NCI-H2171 treated with DMSO at 0.1 percent for 48 hours (cell line): Measurements from ENCODE around the gene RIC3.
A peak's percentile ranks its signal among the peaks of the same experiment; 100 is the strongest.
"Not testable (repeated sequence)": the region's sequence is repeated elsewhere in the genome, so short reads cannot be mapped to it uniquely, and the experiment has no call there.

ENCODE experiments used
- DNase-seq: peaks from one replicate; lab custom pipeline; 2025; lab: John Stamatoyannopoulos, UW

RIC3 gene

GRCh38 chr11:8190431-8190830, 21.6 kb upstream of the RIC3 start:
- no peak for DNase-seq

GRCh38 chr11:8186429-8186828, 17.6 kb upstream of the RIC3 start:
- DNase-seq: no peak

- DNase-seq: no peak
Observed at GRCh38 chr11:8183111-8183510, 14.3 kb upstream of the RIC3 start.

- no peak for DNase-seq
Observed at GRCh38 chr11:8180469-8180868, 11.6 kb upstream of the RIC3 start.

- no peak for DNase-seq
Observed at GRCh38 chr11:8178297-8178696, 9.5 kb upstream of the RIC3 start.

GRCh38 chr11:8177136-8177535, 8.3 kb upstream of the RIC3 start:
- peak; percentile 24 for DNase-seq

GRCh38 chr11:8167796-8168195, 1.0 kb downstream of the RIC3 start:
- DNase-seq: no peak

GRCh38 chr11:8164746-8165145, 4.1 kb downstream of the RIC3 start:
- DNase-seq: no peak

- not testable (repeated sequence) for DNase-seq
Observed at GRCh38 chr11:8161627-8162304, 7.1 kb downstream of the RIC3 start.

GRCh38 chr11:8156877-8157276, 11.9 kb downstream of the RIC3 start:
- DNase-seq: no peak

- no peak for DNase-seq
Observed at GRCh38 chr11:8149726-8150125, 19.1 kb downstream of the RIC3 start.

- DNase-seq: no peak
Observed at GRCh38 chr11:8138526-8138925, 30.3 kb downstream of the RIC3 start.

GRCh38 chr11:8127447-8127846, 41.4 kb downstream of the RIC3 start:
- no peak for DNase-seq

- no peak for DNase-seq
Observed at GRCh38 chr11:8126649-8127289, 42.1 kb downstream of the RIC3 start.

- DNase-seq: no peak
Observed at GRCh38 chr11:8122173-8122764, 46.6 kb downstream of the RIC3 start.

- DNase-seq: peak; percentile 11
Observed at GRCh38 chr11:8111636-8112035, 57.2 kb downstream of the RIC3 start.

GRCh38 chr11:8110396-8110795, 58.4 kb downstream of the RIC3 start:
- DNase-seq: peak; percentile 89

GRCh38 chr11:8109675-8110074, 59.1 kb downstream of the RIC3 start:
- DNase-seq: no peak

- no peak for DNase-seq
Observed at GRCh38 chr11:8108421-8108820, 60.4 kb downstream of the RIC3 start.

- no peak for DNase-seq
Observed at GRCh38 chr11:8107642-8108041, 61.2 kb downstream of the RIC3 start.

GRCh38 chr11:8106679-8107078, 62.1 kb downstream of the RIC3 start:
- no peak for DNase-seq

GRCh38 chr11:8105666-8106065, 63.2 kb downstream of the RIC3 start:
- no peak for DNase-seq

- DNase-seq: no peak
Observed at GRCh38 chr11:8105133-8105532, 63.7 kb downstream of the RIC3 start.

GRCh38 chr11:8103909-8104308, 64.9 kb downstream of the RIC3 start:
- no peak for DNase-seq
